PC-9 (cell line): ENCODE data around the gene PROM1. TPM values are rescaled to one million over a fixed set of nuclear protein-coding genes. Genes with fewer than 3 reads are reported as not detected.

Experiments used
- BruUV-seq: library from RNA; stranded (reverse); fragments of 400-500 nt; replicated peaks from 2 replicates; lab custom pipeline; 2021; lab: Mats Ljungman, UMichigan
- CTCF ChIA-PET: fragments of 300-600 bp; sonication (Branson Sonifier 250); formaldehyde crosslinking; loops from one replicate; lab custom pipeline; 2022; ENCODE audit warnings: antibody characterized with exemption; lab: Charles Lee
- POLR2A ChIA-PET: fragments of 300-600 bp; sonication (Branson Sonifier 250); formaldehyde crosslinking; loops from one replicate; lab custom pipeline; 2022; ENCODE audit warnings: antibody characterized with exemption; ENCODE audit not compliant: unreplicated experiment; lab: Charles Lee
- DNase-seq, 2 experiments: peaks; one replicate each; pipeline versions ENCODE4 v3.0.0 to v3.0.0-alpha.2; 2015 to 2022; ENCODE audit warnings: mixed read lengths in 1 of 2
- H2AFZ ChIP-seq: fragments of 200-600 bp; sonication (generic); 2 replicates; pipeline ENCODE4 v1.8.1; 2017; ENCODE audit warnings: antibody characterized with exemption
- H3F3A ChIP-seq: fragments of 200-600 bp; sonication (generic); 2 replicates; pipeline ENCODE4 v1.8.1; 2017; ENCODE audit warnings: antibody characterized with exemption, mild to moderate bottlenecking, low read depth; ENCODE audit not compliant: insufficient read depth
- H3K27ac ChIP-seq: fragments of 200-600 bp; sonication (generic); 2 replicates; pipeline ENCODE4 v1.6.1; 2016; ENCODE audit warnings: mixed run types
- H3K27me3 ChIP-seq: fragments of 200-600 bp; sonication (generic); 2 replicates; pipeline ENCODE4 v1.6.1; 2016; ENCODE audit warnings: low read depth, mixed run types; ENCODE audit not compliant: insufficient read depth
- H3K36me3 ChIP-seq: fragments of 200-600 bp; sonication (generic); 2 replicates; pipeline ENCODE4 v1.6.1; 2016; ENCODE audit warnings: low read depth, mixed run types
- H3K4me1 ChIP-seq: fragments of 200-600 bp; sonication (generic); replicated peaks from 2 replicates; pipeline ENCODE4 v1.6.1; 2016; ENCODE audit warnings: mixed run types; ENCODE audit not compliant: insufficient read depth
- H3K4me2 ChIP-seq: fragments of 200-600 bp; sonication (generic); 2 replicates; pipeline ENCODE4 v1.6.1; 2017; ENCODE audit warnings: mixed run types
- H3K4me3 ChIP-seq: fragments of 200-600 bp; sonication (generic); 2 replicates; pipeline ENCODE4 v1.6.1; 2016; ENCODE audit warnings: mixed run types
- H3K79me2 ChIP-seq: fragments of 200-600 bp; sonication (generic); 2 replicates; pipeline ENCODE4 v1.6.1; 2017; ENCODE audit warnings: low read depth, mixed run types
- H3K9me2 ChIP-seq: fragments of 200-600 bp; sonication (generic); 2 replicates; pipeline ENCODE4 v1.8.1; 2017; ENCODE audit warnings: mild to moderate bottlenecking; ENCODE audit not compliant: insufficient read depth
- H3K9me3 ChIP-seq: fragments of 200-600 bp; sonication (generic); 2 replicates; pipeline ENCODE4 v1.8.1; 2016; ENCODE audit warnings: low read depth; ENCODE audit not compliant: insufficient read depth
- H4K20me1 ChIP-seq: fragments of 200-600 bp; sonication (generic); 2 replicates; pipeline ENCODE4 v1.8.1; 2017; ENCODE audit not compliant: insufficient read depth
- EZH2 ChIP-seq: fragments of 200-600 bp; sonication (generic); IDR thresholded peaks from 2 replicates; pipeline ENCODE4 v1.8.0; 2017; ENCODE audit warnings: antibody characterized with exemption, low read depth
- intact Hi-C: fragments of 100-400 bp; cut with micrococcal nuclease; formaldehyde crosslinking; loops from one replicate; pipeline ENCODE4 v1.10.0; 2022; ENCODE audit not compliant: unreplicated experiment
- total RNA-seq: library from RNA; stranded (reverse); gene quantifications from 2 replicates; pipeline ENCODE4 v1.2.3, GENCODE V29; 2021
- TF ChIP-seq, protein P1 (sequence below): fragments of 200-600 bp; sonication (generic); conservative IDR thresholded peaks from 2 replicates; pipeline ENCODE4 v1.6.1; 2017; ENCODE audit warnings: mixed run types, antibody characterized with exemption, mild to moderate bottlenecking, moderate library complexity

PROM1 gene
- total RNA-seq, 1 experiment from 2014 or later: not detected

DNA sequence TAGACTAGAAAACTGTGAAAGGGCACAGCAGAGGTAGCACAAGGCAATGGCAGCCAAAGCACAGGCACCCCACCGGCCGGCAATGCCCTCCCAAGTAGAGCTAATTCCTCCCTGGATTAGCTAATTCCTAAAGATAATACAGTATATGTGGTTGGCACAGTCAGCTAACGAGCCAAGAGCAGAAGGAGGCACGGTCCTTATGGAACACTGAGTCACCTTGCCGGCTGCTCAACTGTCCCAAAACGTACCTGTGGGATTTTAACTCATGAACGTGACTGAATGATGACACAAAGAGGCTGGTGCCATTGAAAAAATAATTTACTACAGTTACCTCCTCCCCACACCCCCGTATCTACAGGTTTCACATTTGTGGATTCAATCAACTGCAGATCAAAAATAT lies 136.1 kb downstream of the PROM1 start:
- no peak overlapping the region for H2AFZ ChIP-seq
- H3K9me3 ChIP-seq: no peaks in the 10 kb centered on the region
- no peaks in the 10 kb centered on the region for H3F3A ChIP-seq
- H3K27me3 ChIP-seq: no peaks in the 10 kb centered on the region
- intact Hi-C loops: no loop called here
- H3K4me1 ChIP-seq: peaks cover 14% of the 10 kb centered on the region
- POLR2A ChIA-PET: no interaction called here
- DNase-seq: peak in 1 of 2 experiments; percentile 68
- no peaks in the 10 kb centered on the region for H3K36me3 ChIP-seq
- CTCF ChIA-PET: no interaction called here
- no peaks in the 10 kb centered on the region for H4K20me1 ChIP-seq
- peak overlapping the region; percentile 26 for H3K4me2 ChIP-seq
- no peak overlapping the region for H3K4me3 ChIP-seq
- no peaks in the 10 kb centered on the region for H3K9me2 ChIP-seq
- TF ChIP-seq EZH2: no peak
- TF ChIP-seq, protein P1, sequence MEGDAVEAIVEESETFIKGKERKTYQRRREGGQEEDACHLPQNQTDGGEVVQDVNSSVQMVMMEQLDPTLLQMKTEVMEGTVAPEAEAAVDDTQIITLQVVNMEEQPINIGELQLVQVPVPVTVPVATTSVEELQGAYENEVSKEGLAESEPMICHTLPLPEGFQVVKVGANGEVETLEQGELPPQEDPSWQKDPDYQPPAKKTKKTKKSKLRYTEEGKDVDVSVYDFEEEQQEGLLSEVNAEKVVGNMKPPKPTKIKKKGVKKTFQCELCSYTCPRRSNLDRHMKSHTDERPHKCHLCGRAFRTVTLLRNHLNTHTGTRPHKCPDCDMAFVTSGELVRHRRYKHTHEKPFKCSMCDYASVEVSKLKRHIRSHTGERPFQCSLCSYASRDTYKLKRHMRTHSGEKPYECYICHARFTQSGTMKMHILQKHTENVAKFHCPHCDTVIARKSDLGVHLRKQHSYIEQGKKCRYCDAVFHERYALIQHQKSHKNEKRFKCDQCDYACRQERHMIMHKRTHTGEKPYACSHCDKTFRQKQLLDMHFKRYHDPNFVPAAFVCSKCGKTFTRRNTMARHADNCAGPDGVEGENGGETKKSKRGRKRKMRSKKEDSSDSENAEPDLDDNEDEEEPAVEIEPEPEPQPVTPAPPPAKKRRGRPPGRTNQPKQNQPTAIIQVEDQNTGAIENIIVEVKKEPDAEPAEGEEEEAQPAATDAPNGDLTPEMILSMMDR: no peak
- peak overlapping the region; percentile 37; the same call in 1 of the 2 replicates for H3K27ac ChIP-seq
- no TSS peak for BruUV-seq
- no peaks in the 10 kb centered on the region for H3K79me2 ChIP-seq

- H3K4me1 ChIP-seq: peaks cover 14% of the 10 kb centered on the region
- no peaks in the 10 kb centered on the region for H4K20me1 ChIP-seq
- no peak for TF ChIP-seq EZH2
- TF ChIP-seq, protein P1: no peak
- no peak overlapping the region for H3K4me3 ChIP-seq
- intact Hi-C loops: no loop called here
- H3K79me2 ChIP-seq: no peaks in the 10 kb centered on the region
- H3K9me3 ChIP-seq: no peaks in the 10 kb centered on the region
- POLR2A ChIA-PET: no interaction called here
- H3K4me2 ChIP-seq: no peak overlapping the region
- no peaks in the 10 kb centered on the region for H3K9me2 ChIP-seq
- H3F3A ChIP-seq: no peaks in the 10 kb centered on the region
- no peaks in the 10 kb centered on the region for H3K27me3 ChIP-seq
- DNase-seq: no peak
- no peak overlapping the region for H2AFZ ChIP-seq
- no TSS peak for BruUV-seq
- CTCF ChIA-PET: no interaction called here
- no peaks in the 10 kb centered on the region for H3K36me3 ChIP-seq
- no peak overlapping the region for H3K27ac ChIP-seq
These were observed 138.3 kb downstream of the PROM1 start for GRCh38 chr4:15945516-15945915.

- POLR2A ChIA-PET: no interaction called here
- TF ChIP-seq, protein P1: no peak
- TF ChIP-seq EZH2: no peak
- DNase-seq: no peak
- BruUV-seq: no TSS peak
- H3K79me2 ChIP-seq: no peaks in the 10 kb centered on the region
- no peaks in the 10 kb centered on the region for H3K9me3 ChIP-seq
- H3K9me2 ChIP-seq: no peaks in the 10 kb centered on the region
- no peaks in the 10 kb centered on the region for H3K36me3 ChIP-seq
- no peak overlapping the region for H2AFZ ChIP-seq
- H3K27ac ChIP-seq: no peak overlapping the region
- no peaks in the 10 kb centered on the region for H3K27me3 ChIP-seq
- H3K4me1 ChIP-seq: peaks cover 14% of the 10 kb centered on the region
- no peak overlapping the region for H3K4me2 ChIP-seq
- CTCF ChIA-PET: no interaction called here
- intact Hi-C loops: no loop called here
- H3K4me3 ChIP-seq: no peak overlapping the region
- no peaks in the 10 kb centered on the region for H4K20me1 ChIP-seq
- no peaks in the 10 kb centered on the region for H3F3A ChIP-seq
These were observed 138.9 kb downstream of the PROM1 start for GRCh38 chr4:15944895-15945294.
